ENCODE measurements around the gene RAB7B.

DNA sequence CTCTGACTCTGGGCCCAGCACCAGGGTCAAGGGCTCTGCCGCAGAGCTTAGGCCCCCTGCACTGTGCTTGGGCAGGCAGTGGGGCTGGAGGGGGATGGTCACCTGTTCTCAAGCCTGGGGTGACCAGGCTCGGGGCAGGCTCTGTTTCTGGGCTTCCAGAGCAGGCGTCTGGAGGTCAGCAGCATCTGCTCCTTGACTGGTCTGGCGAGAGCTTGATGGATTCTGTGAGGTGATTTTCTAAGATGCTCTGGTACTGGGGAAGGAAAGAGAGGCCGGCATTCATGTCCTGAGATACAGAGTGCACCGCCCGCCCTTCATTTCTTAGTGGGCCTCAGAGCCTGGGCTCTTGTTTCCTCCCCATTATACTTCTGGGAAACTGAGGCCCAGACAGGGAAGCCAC lies 24.5 kb downstream of the RAB7B start:
- TF ChIP-seq GATA2 (IDR thresholded peaks at IDR 0.05; ENCODE audit: low read depth, low read length): no peak
- no peak for TF ChIP-seq GATA3 (IDR thresholded peaks at IDR 0.05; ENCODE audit: low read depth, low read length)

Measured in SH-SY5Y (cell line).